K562 (cell line): ENCODE results near the gene PTPN18.
A peak's percentile ranks its signal among the peaks of the same experiment; 100 is the strongest.

Experiments
- EP300 ChIP-seq: IDR thresholded peaks from 2 replicates; pipeline ENCODE4 v1.6.1; 2012; ENCODE audit warnings: low read length, improper control_type of control experiment
- ETV6 ChIP-seq, 3 experiments: fragments of 150-350 bp in 1 of 3; sonication (generic) in 1 of 3; formaldehyde crosslinking in 1 of 3; IDR thresholded peaks; 2 replicates each; pipeline versions ENCODE4 v1.6.1 to v1.8.0; 2014 to 2022; ENCODE audit warnings: borderline replicate concordance in 2 of 3, low read depth in 2 of 3, antibody characterized with exemption in 1 of 3, low read length in 1 of 3, mild to moderate bottlenecking in 1 of 3, missing genetic modification reagents in 1 of 3
- JUN ChIP-seq, 2 experiments: sonication (generic) in 1 of 2; formaldehyde crosslinking in 1 of 2; IDR thresholded peaks; 2 replicates each; pipeline versions ENCODE4 v1.6.1 to v1.8.0; 2012 to 2022; ENCODE audit warnings: borderline replicate concordance in 2 of 2, mild to moderate bottlenecking in 2 of 2, improper control_type of control experiment in 1 of 2, low read depth in 1 of 2, low read length in 1 of 2, missing genetic modification reagents in 1 of 2
- POLR2AphosphoS5 ChIP-seq: IDR thresholded peaks from 2 replicates; pipeline ENCODE4 v1.6.1; 2011; ENCODE audit warnings: mild to moderate bottlenecking, low read depth, low read length, moderate library complexity; ENCODE audit not compliant: control insufficient read depth, insufficient read depth
- TARDBP ChIP-seq: fragments of 450-650 bp; IDR thresholded peaks from 2 replicates; pipeline ENCODE4 v1.6.1; 2016
- ZNF146 ChIP-seq: IDR thresholded peaks from one replicate; pipeline ENCODE4 v1.6.1; 2018; ENCODE audit warnings: missing compliant biosample characterization; ENCODE audit not compliant: unreplicated experiment
- ZNF239 ChIP-seq: fragments of 250-450 bp; sonication (Bioruptor Pico); IDR thresholded peaks from 2 replicates; pipeline ENCODE4 v1.4.0; 2020; ENCODE audit warnings: mild to moderate bottlenecking

DNA sequence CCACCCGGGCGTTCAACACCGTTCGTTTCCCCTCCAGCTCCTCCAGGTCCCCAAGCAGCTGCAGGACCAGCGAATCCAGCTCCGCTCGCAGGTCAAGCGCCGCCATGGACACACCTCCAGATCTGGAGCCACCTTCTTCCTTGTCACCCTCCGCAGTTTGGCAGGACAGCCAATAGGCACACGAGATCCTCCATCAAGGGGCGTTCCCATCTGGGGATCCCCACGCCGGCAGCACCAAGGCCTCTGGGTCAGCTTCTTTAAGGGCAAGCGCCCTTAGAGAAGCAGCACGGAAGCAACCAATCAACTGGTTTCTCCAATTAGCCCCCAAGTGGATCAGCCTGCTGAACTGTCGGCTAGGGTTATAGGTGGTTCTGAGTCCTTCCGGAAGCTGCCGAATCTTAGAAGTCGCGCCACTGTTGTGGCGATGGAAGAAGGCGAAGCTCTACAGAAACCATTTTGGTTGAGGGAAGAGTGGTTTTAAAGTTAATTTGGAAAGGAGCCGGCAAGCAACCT is 13.8 kb upstream of the PTPN18 start:
- TF ChIP-seq ZNF239 (CRISPR knock-in tag) (no peak), EP300 (no peak), TARDBP (no peak), JUN (IDR thresholded peaks at IDR 0.05; ENCODE audit: borderline replicate concordance, low read depth, low read length) (no peak), JUN (CRISPR knock-in tag; IDR thresholded peaks at IDR 0.05; ENCODE audit: borderline replicate concordance) (no peak), ETV6 (IDR thresholded peaks at IDR 0.05; ENCODE audit: borderline replicate concordance in 1 of 2, low read depth in 2 of 2, low read length in 1 of 2) (no peak), ETV6 (CRISPR knock-in tag; IDR thresholded peaks at IDR 0.05; ENCODE audit: borderline replicate concordance) (no peak), POLR2AphosphoS5 (0 out of 2 replicates have a peak, but pooled peaks have one; percentile 13), ZNF146 (CRISPR knock-in tag) (no peak)
